ENCODE measurements around the gene TBX21. TPM values are rescaled to one million over a fixed set of nuclear protein-coding genes. Genes with fewer than 3 reads are reported as not detected.
A peak's percentile ranks its signal among the peaks of the same experiment; 100 is the strongest.

Gene TBX21
- total and polyA plus RNA-seq, 10 of the 15 experiments (the other 5 are each of a cell fraction or from before 2014, with no cell fraction given): 0.63 to 9.6 (median 5.0) TPM

- TF ChIP-seq SUPT20H (IDR thresholded peaks at IDR 0.05; ENCODE audit: borderline replicate concordance, control insufficient read depth, low read depth, low read length) (no peak), MXI1 (IDR thresholded peaks at IDR 0.05; ENCODE audit: low read depth, low read length) (no peak), CTCF (IDR thresholded peaks at IDR 0.05 in 2 of 3, conservative IDR thresholded peaks at IDR 0.05 in 1 of 3; ENCODE audit: control insufficient read depth in 2 of 3, extremely low read depth in 1 of 3, insufficient read depth in 1 of 3, low read depth in 3 of 3, low read length in 3 of 3) (peak; percentile 37 to 63 (median 61)), RAD21 (IDR thresholded peaks at IDR 0.05; ENCODE audit: insufficient read depth, low read depth, low read length) (peak; percentile 50), HDAC6 (IDR thresholded peaks at IDR 0.05; ENCODE audit: unreplicated experiment) (peak; percentile 53), MYB (IDR thresholded peaks at IDR 0.05; ENCODE audit: borderline replicate concordance, low read depth, low read length) (no peak), SUZ12 (IDR thresholded peaks at IDR 0.05; ENCODE audit: unreplicated experiment) (peak; percentile 24), SP1 (IDR thresholded peaks at IDR 0.05; ENCODE audit: low read depth, low read length) (no peak), ATF3 (IDR thresholded peaks at IDR 0.05; ENCODE audit: borderline replicate concordance, extremely low read depth, low read depth, low read length) (no peak), MYC (IDR thresholded peaks at IDR 0.05; ENCODE audit: insufficient read depth, insufficient read length, insufficient replicate concordance, low read length, severe bottlenecking) (no peak), NFYB (IDR thresholded peaks at IDR 0.05; ENCODE audit: insufficient read depth, low read depth, low read length) (no peak), BACH1 (IDR thresholded peaks at IDR 0.05; ENCODE audit: borderline replicate concordance) (no peak), MTA3 (IDR thresholded peaks at IDR 0.05; ENCODE audit: borderline replicate concordance, low read length) (no peak), TARDBP (IDR thresholded peaks at IDR 0.05; ENCODE audit: borderline replicate concordance) (no peak), ELK1 (IDR thresholded peaks at IDR 0.05; ENCODE audit: low read depth, low read length) (no peak), SMC3 (IDR thresholded peaks at IDR 0.05; ENCODE audit: borderline replicate concordance, low read length) (peak; percentile 36; the same call in 1 of the 2 replicates)
Measured at GRCh38 chr17:47789611-47790561, 56.9 kb downstream of the TBX21 start (continued).

Measured in GM12878 (cell line).